ENCODE data around the gene PLCXD1.

PLCXD1 gene

DNA sequence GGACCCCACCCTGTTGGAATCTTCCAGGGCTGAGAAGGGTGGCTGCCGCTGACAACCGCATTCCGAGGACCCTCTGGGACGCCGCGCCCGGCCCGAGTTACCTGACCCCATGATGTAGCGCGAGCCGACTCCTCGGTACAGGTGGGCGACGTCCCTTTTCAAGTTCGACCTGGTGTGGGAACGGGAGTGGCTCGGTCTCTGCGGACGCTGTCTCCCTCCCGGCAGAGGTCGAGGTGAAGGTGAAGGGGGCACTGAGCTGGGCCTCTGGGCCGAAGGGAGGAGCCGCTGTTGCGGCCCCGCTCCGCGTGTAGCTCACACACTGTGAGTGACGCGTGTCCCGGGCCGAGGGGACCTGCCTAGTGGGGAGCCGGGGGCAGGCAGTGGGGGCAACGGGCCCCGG is 32.9 kb downstream of the PLCXD1 start:
- Histone ChIP-seq H3F3A (ENCODE audit: insufficient read depth, low read length) (no peaks in the 10 kb centered on the region), H3K36me3 (ENCODE audit: insufficient read depth, low read length) (peaks cover 67% of the 10 kb centered on the region), H2AFZ (ENCODE audit: low read length) (no peak overlapping the region), H3K79me2 (ENCODE audit: insufficient read depth, low read length) (no peaks in the 10 kb centered on the region), H3K9me3 (ENCODE audit: low read length) (no peaks in the 10 kb centered on the region), H3K4me3 (ENCODE audit: low read depth, low read length, poor library complexity, severe bottlenecking) (no peak overlapping the region), H4K20me1 (ENCODE audit: insufficient read depth, low read length) (no peaks in the 10 kb centered on the region), H3K9me2 (ENCODE audit: low read depth, low read length) (no peaks in the 10 kb centered on the region), H3K4me1 (ENCODE audit: insufficient read depth, low read length, severe bottlenecking) (no peaks in the 10 kb centered on the region), H3K27me3 (ENCODE audit: insufficient read depth, low read length) (no peaks in the 10 kb centered on the region), H3K27ac (ENCODE audit: low read depth, low read length, poor library complexity, severe bottlenecking) (no peak overlapping the region), H3K4me2 (ENCODE audit: low read length) (no peak overlapping the region), H3K9ac (ENCODE audit: low read length) (no peak overlapping the region)
- no peak for TF ChIP-seq CTCF (IDR thresholded peaks at IDR 0.05; ENCODE audit: low read length)
- no peak for TF ChIP-seq EZH2 (IDR thresholded peaks at IDR 0.05; ENCODE audit: borderline replicate concordance, low read length)

DNA sequence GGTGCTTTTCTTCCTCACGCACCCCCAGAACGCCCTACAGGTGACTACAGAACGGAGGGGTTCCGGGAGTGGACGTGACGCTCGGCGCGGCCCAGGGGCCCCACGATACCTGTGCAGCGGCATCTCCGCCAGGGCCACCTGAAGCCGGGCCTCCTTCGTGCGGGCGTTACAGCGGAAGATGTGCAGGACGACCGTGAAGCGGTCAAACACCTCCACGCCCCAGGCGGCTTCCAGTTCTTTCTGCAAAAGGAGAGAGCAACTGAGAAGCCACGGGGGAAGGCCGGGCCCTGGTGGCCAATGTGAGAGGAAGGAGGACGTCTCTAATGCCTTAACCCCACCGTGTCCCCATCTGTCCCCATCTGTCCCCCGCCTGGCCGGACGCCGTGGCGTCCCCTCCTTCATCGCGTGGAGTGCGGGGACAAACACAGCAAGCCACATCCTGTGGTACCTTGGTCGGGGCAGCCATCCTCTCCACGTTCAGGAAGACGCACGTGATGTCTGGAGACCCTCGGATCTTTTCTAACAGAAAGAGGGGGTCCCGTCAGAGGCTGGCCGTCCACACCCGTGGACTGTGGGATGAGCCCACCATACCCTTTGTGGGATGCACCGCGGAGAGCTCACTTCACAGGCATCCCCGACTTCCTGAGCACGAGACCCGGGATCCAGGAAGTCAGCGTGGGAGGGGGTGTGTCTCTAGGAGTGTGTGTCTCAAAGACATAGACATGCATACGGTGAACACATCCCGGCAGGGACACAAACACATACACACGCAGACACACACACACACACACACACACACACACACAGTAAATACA is 33.8 kb downstream of the PLCXD1 start:
- H3K4me1 ChIP-seq (ENCODE audit: insufficient read depth, low read length, severe bottlenecking), result peaks cover 6% of the 10 kb centered on the region
- TF ChIP-seq CTCF (IDR thresholded peaks at IDR 0.05; ENCODE audit: low read length) (no peak), EZH2 (IDR thresholded peaks at IDR 0.05; ENCODE audit: borderline replicate concordance, low read length) (no peak)

DNA sequence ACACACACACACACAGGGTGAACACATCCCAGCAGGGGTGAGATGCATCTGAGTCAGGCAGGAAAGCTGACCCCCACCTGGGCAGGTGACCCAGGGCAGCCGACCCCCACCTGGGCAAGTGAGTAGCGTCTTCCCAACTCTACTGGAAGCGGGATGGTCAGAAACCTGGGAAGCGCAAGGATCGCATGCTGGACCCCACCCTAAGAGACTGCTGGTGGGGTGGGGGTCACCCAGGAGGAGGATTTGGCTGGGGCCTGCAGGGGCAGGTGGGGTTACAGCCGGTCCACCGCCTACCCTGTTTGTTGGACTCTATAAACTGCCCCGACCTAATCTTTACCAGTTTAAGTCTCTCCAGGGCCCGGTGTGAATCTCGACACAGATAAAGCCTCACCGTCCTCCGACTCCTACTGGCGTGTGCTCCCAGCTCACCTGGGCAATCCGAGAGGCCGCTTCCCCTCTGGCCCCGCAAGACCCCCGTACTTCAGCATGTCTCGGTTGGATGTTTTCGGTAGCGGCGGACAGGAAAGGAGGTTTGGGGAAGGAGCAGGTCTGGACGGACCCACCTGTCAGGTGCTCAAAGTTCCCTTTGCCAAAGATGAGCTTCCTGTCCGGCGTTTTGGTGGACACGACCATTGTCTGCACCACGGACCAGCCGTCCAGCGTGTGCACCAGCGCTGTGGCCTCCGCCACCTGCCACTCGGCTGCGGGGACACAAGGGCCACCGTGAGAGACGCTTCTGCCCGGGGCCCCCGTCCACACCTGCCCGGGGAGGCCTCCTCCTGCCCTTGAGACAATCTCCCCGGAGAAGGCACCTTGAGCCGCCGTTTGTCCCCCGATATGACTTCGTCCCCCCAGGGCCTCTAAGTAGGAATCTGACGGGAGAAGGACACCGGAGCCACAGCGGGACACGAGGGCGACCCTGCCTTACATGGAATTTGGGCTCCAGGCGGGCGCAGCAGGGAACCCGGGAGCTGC is 35.5 kb downstream of the PLCXD1 start:
- Histone ChIP-seq H3K9me2 (ENCODE audit: low read depth, low read length) (no peaks in the 10 kb centered on the region), H3K27me3 (ENCODE audit: insufficient read depth, low read length) (no peaks in the 10 kb centered on the region), H3K27ac (ENCODE audit: low read depth, low read length, poor library complexity, severe bottlenecking) (no peak overlapping the region), H4K20me1 (ENCODE audit: insufficient read depth, low read length) (no peaks in the 10 kb centered on the region), H3K9me3 (ENCODE audit: low read length) (no peaks in the 10 kb centered on the region), H3K36me3 (ENCODE audit: insufficient read depth, low read length) (peaks cover 50% of the 10 kb centered on the region), H3K79me2 (ENCODE audit: insufficient read depth, low read length) (no peaks in the 10 kb centered on the region), H3K4me2 (ENCODE audit: low read length) (no peak overlapping the region), H2AFZ (ENCODE audit: low read length) (no peak overlapping the region), H3F3A (ENCODE audit: insufficient read depth, low read length) (no peaks in the 10 kb centered on the region), H3K4me1 (ENCODE audit: insufficient read depth, low read length, severe bottlenecking) (peaks cover 15% of the 10 kb centered on the region), H3K4me3 (ENCODE audit: low read depth, low read length, poor library complexity, severe bottlenecking) (no peak overlapping the region), H3K9ac (ENCODE audit: low read length) (no peak overlapping the region)
- no peak for TF ChIP-seq EZH2 (IDR thresholded peaks at IDR 0.05; ENCODE audit: borderline replicate concordance, low read length)
- no peak for TF ChIP-seq CTCF (IDR thresholded peaks at IDR 0.05; ENCODE audit: low read length)

More for the DNA sequence above, 33.8 kb downstream of the PLCXD1 start:
- Histone ChIP-seq H3K27ac (ENCODE audit: low read depth, low read length, poor library complexity, severe bottlenecking) (no peak overlapping the region), H3K9ac (ENCODE audit: low read length) (no peak overlapping the region), H3K4me2 (ENCODE audit: low read length) (no peak overlapping the region), H4K20me1 (ENCODE audit: insufficient read depth, low read length) (no peaks in the 10 kb centered on the region), H3F3A (ENCODE audit: insufficient read depth, low read length) (no peaks in the 10 kb centered on the region), H2AFZ (ENCODE audit: low read length) (no peak overlapping the region), H3K9me2 (ENCODE audit: low read depth, low read length) (no peaks in the 10 kb centered on the region), H3K79me2 (ENCODE audit: insufficient read depth, low read length) (no peaks in the 10 kb centered on the region), H3K4me3 (ENCODE audit: low read depth, low read length, poor library complexity, severe bottlenecking) (no peak overlapping the region), H3K36me3 (ENCODE audit: insufficient read depth, low read length) (peaks cover 62% of the 10 kb centered on the region), H3K9me3 (ENCODE audit: low read length) (no peaks in the 10 kb centered on the region), H3K27me3 (ENCODE audit: insufficient read depth, low read length) (no peaks in the 10 kb centered on the region)
